Vagina (tissue), 2 donors: ENCODE measurements around the gene KLC4. TPM values are rescaled to one million over a fixed set of nuclear protein-coding genes. Genes with fewer than 3 reads are reported as not detected.
"Not testable (repeated sequence)": the region's sequence is repeated elsewhere in the genome, so short reads cannot be mapped to it uniquely, and the experiment has no call there.

Source experiments
- DNase-seq, 2 donors: peaks; one replicate each; pipeline ENCODE4 v3.0.0-alpha.2; 2017; ENCODE audit errors: extremely low spot score in 2 of 2
- H3K27ac ChIP-seq: fragments of 200-600 bp; sonication (generic); one replicate; pipeline ENCODE4 v1.5.1; 2019
- H3K27me3 ChIP-seq: fragments of 200-600 bp; sonication (generic); one replicate; pipeline ENCODE4 v1.5.1; 2019
- H3K36me3 ChIP-seq, 2 donors: fragments of 200-600 bp; sonication (generic); one replicate each; pipeline ENCODE4 v1.5.1; 2017 to 2019
- H3K4me1 ChIP-seq: fragments of 200-600 bp; sonication (generic); one replicate; pipeline ENCODE4 v1.5.1; 2019
- H3K4me3 ChIP-seq, 2 donors: fragments of 200-600 bp; sonication (generic); 1 replicate in 1 of 2; 2 replicates in 1 of 2; pipeline ENCODE4 v1.5.1; 2016 to 2019
- H3K9me3 ChIP-seq: fragments of 200-600 bp; sonication (generic); one replicate; pipeline ENCODE4 v1.5.1; 2019
- POLR2A ChIP-seq, 2 donors: fragments of 450-650 bp; IDR thresholded peaks; one replicate each; pipeline ENCODE4 v1.6.1; 2017; ENCODE audit warnings: antibody characterized with exemption in 2 of 2, mild to moderate bottlenecking in 2 of 2, moderate library complexity in 2 of 2
- POLR2AphosphoS5 ChIP-seq, 2 donors: sonication (generic); formaldehyde crosslinking; IDR thresholded peaks; one replicate each; pipeline ENCODE4 v1.9.0; 2017; ENCODE audit warnings: antibody characterized with exemption in 2 of 2, mild to moderate bottlenecking in 2 of 2, low read depth in 1 of 2; ENCODE audit not compliant: insufficient read depth in 1 of 2
- intact Hi-C: fragments of 100-400 bp; cut with DNase I; formaldehyde crosslinking; loops from one replicate; pipeline ENCODE4 v1.15.1; 2023
- total RNA-seq: library from RNA; depleted of rRNA; stranded (reverse); fragments of >200 nt; gene quantifications from one replicate; pipeline ENCODE4 v1.2.3, GENCODE V29; 2016
- TF ChIP-seq, protein P1 (sequence below), 3 experiments: fragments of 450-650 bp in 2 of 3; fragments of 200-600 bp in 1 of 3; sonication (generic) in 1 of 3; IDR thresholded peaks; one replicate each; pipeline ENCODE4 v1.5.1; 2017 to 2019; ENCODE audit warnings: antibody characterized with exemption in 3 of 3, mild to moderate bottlenecking in 2 of 3, moderate library complexity in 2 of 3

KLC4 gene
- total RNA-seq, 1 donor from 2014 or later = 17.2 TPM

DNA sequence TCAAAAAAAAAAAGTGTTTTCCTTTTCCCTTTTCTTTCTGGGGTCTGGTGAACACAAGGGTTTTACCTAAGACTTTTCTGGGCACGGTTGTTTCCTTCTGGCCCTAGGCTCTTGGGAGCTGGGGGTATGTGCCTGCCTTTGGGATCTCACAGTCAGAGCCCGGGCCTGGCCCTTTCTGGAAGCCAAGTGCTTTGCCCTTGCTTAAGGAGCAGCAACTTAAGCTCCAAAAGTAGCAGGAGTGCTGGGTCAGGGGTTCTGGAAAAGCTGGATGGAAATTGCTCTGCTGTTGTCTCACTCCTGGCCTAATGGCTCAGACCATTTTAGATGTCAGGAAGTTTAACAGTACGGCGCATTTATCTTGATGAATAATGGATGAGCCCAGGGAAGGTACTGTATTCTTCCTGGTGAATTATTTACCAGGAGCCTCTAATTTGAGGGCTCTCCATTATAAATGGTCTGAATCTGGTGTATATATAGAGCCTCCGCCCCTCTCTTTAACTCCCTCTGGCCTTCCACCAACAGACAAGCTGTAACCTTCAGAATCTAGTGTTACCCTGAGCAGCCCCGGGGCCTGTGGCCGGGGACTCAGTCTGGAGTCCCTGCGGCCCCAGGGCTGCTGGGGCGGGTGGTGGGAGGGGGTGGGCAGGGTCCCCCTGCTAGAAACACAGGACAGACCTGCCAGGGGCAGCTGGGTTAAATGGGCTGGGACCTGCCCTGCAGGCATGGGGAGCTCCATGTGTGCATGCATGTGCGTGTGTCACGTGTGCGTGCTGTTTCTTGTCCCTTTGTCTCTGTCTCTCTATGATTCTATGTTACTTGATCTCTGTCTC lies 54.2 kb downstream of the KLC4 start:
- Histone ChIP-seq H3K27me3 (no peaks in the 10 kb centered on the region), H3K9me3 (no peaks in the 10 kb centered on the region), H3K4me1 (peaks cover 32% of the 10 kb centered on the region), H3K36me3 (no peaks in the 10 kb centered on the region), H3K4me3 (no peak overlapping the region), H3K27ac (peak overlapping the region; percentile 83)
- intact Hi-C loops = no loop called here
- no peak for DNase-seq
- TF ChIP-seq POLR2A (IDR thresholded peaks at IDR 0.05) = no peak
- TF ChIP-seq POLR2AphosphoS5 (IDR thresholded peaks at IDR 0.05; ENCODE audit: insufficient read depth in 1 of 2, low read depth in 1 of 2) = no peak
- TF ChIP-seq, protein P1, sequence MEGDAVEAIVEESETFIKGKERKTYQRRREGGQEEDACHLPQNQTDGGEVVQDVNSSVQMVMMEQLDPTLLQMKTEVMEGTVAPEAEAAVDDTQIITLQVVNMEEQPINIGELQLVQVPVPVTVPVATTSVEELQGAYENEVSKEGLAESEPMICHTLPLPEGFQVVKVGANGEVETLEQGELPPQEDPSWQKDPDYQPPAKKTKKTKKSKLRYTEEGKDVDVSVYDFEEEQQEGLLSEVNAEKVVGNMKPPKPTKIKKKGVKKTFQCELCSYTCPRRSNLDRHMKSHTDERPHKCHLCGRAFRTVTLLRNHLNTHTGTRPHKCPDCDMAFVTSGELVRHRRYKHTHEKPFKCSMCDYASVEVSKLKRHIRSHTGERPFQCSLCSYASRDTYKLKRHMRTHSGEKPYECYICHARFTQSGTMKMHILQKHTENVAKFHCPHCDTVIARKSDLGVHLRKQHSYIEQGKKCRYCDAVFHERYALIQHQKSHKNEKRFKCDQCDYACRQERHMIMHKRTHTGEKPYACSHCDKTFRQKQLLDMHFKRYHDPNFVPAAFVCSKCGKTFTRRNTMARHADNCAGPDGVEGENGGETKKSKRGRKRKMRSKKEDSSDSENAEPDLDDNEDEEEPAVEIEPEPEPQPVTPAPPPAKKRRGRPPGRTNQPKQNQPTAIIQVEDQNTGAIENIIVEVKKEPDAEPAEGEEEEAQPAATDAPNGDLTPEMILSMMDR (IDR thresholded peaks at IDR 0.05) = no peak

DNA sequence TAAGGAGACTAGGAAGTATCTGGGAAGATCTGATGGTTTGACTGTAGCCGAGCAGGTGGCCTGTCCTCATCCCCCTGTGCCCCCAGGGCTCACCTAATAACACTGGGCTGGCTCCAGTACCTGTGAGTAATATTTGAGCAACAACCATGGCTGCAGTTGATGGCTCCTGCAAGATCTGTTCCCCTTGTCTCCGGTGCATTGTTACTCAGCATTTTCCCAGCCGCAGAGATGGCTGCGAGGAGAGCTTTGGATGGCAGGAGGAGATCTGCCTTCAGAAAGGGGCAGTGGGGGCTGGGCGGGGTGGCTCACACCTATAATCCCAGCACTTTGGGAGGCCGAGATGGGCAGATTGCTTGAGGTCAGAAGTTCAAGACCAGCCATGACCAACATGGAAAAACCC lies 55.9 kb downstream of the KLC4 start:
- intact Hi-C loops = no loop called here
- H3K27me3 ChIP-seq = no peaks in the 10 kb centered on the region
- no peak overlapping the region for H3K4me3 ChIP-seq
- peaks cover 36% of the 10 kb centered on the region for H3K4me1 ChIP-seq
- peak overlapping the region; percentile 83 for H3K27ac ChIP-seq
- TF ChIP-seq, protein P1 (IDR thresholded peaks at IDR 0.05) = no peak
- TF ChIP-seq POLR2AphosphoS5 (IDR thresholded peaks at IDR 0.05; ENCODE audit: insufficient read depth in 1 of 2, low read depth in 1 of 2) (no peak), POLR2A (IDR thresholded peaks at IDR 0.05) (no peak)
- H3K9me3 ChIP-seq = no peaks in the 10 kb centered on the region
- no peaks in the 10 kb centered on the region for H3K36me3 ChIP-seq
- no peak for DNase-seq

DNA sequence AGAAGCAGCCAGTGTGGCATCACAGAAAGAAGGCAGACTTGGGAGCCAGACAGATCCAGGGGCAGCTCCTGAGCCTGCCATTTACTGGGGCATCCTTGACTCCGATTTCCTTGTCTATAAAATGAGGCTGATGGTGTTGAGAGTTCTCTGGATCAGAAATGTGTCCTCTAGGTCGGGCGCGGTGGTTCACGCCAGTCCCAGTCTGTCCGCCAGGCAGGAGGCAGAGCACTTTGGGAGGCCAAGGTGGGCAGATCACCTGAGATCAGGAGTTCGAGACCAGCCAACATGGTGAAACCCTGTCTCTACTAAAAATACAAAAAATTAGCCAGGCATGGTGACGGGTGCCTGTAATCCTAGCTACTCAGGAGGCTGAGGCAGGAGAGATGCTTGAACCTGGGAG lies 58.0 kb downstream of the KLC4 start:
- intact Hi-C loops, H3K36me3 ChIP-seq, H3K27me3 ChIP-seq, H3K4me3 ChIP-seq, DNase-seq, H3K9me3 ChIP-seq: not testable (repeated sequence)
- peaks cover 57% of the 10 kb centered on the region for H3K4me1 ChIP-seq
- peak overlapping the region; percentile 8 for H3K27ac ChIP-seq

DNA sequence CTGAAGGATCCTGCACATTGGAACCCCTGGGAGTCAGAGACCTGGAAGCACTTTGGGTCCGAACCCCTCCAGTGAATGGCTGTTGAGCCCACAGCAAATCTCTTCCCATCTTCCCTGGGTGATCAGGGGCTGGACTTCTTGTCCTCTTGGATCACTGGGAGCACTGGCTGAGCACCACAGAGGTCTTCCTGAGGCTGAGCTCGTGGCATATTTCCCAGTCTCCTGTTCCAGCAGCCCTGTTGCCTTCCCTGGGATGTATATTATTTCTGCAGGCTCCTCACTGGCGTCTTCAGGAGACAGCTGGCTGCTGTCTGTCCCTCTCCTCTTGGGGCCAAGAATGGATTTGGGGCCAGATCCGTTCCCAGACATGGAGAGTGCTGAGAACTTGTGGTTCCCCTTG lies 60.1 kb downstream of the KLC4 start:
- Histone ChIP-seq H3K4me1 (peaks cover 66% of the 10 kb centered on the region), H3K9me3 (no peaks in the 10 kb centered on the region), H3K4me3 (no peak overlapping the region), H3K27me3 (no peaks in the 10 kb centered on the region), H3K36me3 (no peaks in the 10 kb centered on the region), H3K27ac (peak overlapping the region; percentile 85)
- TF ChIP-seq POLR2A (IDR thresholded peaks at IDR 0.05) (no peak), POLR2AphosphoS5 (IDR thresholded peaks at IDR 0.05; ENCODE audit: insufficient read depth in 1 of 2, low read depth in 1 of 2) (no peak)
- TF ChIP-seq, protein P1 (IDR thresholded peaks at IDR 0.05) = no peak
- intact Hi-C loops = no loop called here
- DNase-seq = no peak

DNA sequence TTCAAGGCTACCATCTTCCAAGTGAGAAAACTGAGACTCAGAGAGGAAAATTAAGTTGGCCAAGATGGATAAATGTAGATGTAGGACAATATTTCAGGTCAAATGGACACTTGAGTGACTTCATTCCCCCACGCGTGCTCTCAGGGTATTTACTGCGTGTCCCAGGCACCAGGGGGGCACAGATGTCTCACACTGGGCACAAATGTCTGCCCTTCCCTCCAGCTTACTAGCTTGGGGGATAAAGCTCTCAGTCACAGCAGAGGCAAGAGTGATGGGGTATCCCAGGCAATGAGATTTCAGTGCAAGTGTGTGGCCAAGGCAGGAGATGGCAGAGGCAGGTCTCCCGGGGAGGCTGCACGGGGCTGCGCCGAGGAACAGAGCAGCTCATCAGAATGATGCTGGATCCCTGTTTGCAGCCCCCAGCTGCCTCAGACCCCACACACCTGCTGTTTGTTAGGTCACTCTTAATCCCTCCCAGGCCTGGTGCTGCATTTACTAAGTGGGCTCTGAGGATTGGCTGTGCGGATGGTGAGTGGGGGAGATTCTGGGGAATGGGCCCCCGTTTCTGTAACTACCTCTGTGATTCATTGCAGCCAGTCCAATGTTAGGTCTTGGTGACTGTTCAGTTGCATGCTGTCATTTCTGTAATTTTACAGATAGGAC lies 60.8 kb downstream of the KLC4 start:
- TF ChIP-seq POLR2A (IDR thresholded peaks at IDR 0.05) (no peak), POLR2AphosphoS5 (IDR thresholded peaks at IDR 0.05; ENCODE audit: insufficient read depth in 1 of 2, low read depth in 1 of 2) (no peak)
- TF ChIP-seq, protein P1 (IDR thresholded peaks at IDR 0.05) = no peak
- H3K4me3 ChIP-seq = no peak overlapping the region
- DNase-seq = no peak
- intact Hi-C loops = loop anchor here (10.0 kb wide), 1 partner anchor 45 kb away; the partner anchor contains the start of gene PTK7
- no peaks in the 10 kb centered on the region for H3K36me3 ChIP-seq
- H3K9me3 ChIP-seq = no peaks in the 10 kb centered on the region
- H3K27me3 ChIP-seq = no peaks in the 10 kb centered on the region
- peak overlapping the region; percentile 85 for H3K27ac ChIP-seq
- H3K4me1 ChIP-seq = peaks cover 65% of the 10 kb centered on the region
